CD4-positive, alpha-beta T cell treated with Interleukin-15 for 1 hour (primary cell): Measurements from ENCODE around the gene RNF6.
"Not testable (repeated sequence)": the region's sequence is repeated elsewhere in the genome, so short reads cannot be mapped to it uniquely, and the experiment has no call there.

Experiments
- DNase-seq: peaks from one replicate; pipeline ENCODE4 v3.0.0-alpha.2; 2020

The RNF6 gene

DNA sequence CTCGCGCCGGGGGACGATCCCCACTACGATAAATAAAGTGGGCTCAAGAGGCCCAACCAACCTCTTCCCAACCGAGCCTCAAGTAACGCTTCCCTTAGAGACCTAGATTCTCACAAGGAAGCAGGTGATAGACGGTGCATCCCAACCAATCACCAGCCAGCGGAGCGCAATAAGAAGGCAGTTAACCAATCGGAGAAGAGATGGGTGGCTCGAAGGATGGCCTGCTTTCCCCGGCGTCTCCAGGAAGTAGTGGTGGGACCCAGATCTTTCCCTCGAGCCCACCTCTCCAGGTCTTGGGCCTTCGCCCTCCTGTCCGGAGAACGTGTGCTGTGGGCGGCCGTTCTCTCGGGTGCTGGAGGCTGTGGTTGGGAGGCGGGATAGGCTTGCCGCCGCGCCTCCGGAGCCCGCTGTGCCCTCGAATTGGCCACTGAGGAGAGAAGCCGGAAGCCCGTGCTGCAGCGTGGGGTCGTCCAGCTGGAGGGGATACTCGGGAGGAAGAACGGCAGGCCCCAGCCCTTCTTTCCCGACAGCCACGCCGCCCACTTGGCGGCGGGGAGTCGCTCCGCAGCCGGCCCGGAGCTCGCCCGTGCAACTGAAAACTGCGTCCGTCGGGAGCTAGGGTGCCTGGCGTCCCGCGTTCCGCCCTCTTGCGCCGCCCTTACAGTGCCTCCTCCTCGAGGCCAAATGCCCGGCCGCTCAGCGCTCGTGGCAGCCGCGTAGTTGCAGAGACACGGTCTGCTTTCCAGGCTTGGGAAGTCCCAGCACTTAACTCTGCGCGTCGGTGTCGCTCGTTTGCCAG, at the start of gene RNF6:
RNF6 (minus strand) TSS at position 594 of the 799 bp plus-strand sequence. CDS start 2,665 bp downstream, outside the sequence.
- peak; percentile 93 for DNase-seq

DNA sequence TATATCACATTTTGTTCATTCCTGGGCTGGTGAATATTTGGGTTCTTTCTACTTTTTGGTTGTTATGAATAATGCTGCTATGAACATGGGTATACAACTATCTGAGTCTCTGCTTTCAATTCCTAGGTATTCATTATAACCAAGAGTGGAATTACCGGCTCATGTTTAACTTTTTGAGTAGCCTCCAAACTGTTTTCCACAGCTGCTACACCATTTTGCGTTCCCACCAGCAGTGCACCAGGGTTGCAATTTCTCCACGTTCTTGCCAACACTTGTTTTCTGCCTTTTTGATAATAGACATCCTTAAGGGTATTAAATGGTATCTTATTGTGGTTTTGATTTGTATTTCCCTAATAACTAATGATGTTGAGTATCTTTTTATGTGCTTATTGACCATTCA, 48.6 kb upstream of the RNF6 start:
- no peak for DNase-seq

- no peak for DNase-seq
These were observed 44.2 kb upstream of the RNF6 start for GRCh38 chr13:26266311-26266710.

GRCh38 chr13:26262156-26262555, 40.0 kb upstream of the RNF6 start:
- DNase-seq, result no peak

DNA sequence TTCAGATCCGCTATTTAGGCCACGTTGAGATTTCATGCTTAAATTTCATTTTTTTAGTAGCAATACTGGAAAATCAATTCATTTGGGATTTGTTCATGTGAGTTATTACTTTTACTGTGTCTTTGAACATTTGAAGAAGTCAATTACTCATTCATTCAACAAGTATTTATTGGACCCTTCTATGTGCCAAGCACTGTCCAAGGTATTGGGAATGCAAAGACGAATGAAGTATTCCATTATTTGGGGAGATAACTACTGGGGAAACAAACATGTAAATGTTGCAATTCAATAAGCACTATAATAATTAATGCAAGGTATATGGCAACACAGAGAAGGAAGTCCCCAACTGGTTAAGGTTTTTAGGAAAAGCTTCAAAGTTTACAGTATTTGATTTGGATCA, 37.5 kb upstream of the RNF6 start:
- no peak for DNase-seq

DNA sequence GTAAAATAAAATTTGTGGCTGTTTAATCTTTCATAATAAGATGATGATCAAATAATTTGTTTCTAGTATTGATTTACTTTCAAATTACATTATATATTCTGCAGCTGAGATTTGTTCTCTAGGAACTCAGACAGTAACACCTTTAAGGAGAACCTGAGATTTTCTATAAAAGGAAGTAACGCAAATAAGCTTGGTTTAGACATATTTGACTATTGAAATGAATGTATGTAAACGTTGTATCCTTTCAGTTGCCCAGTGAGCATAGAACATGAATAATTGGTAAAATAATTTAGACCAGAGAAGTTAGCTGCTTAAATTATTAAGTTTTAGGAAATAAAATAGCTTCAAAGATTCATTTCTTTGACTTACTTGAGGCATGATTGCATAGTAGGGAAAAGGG, 34.9 kb upstream of the RNF6 start:
- DNase-seq, result no peak

DNA sequence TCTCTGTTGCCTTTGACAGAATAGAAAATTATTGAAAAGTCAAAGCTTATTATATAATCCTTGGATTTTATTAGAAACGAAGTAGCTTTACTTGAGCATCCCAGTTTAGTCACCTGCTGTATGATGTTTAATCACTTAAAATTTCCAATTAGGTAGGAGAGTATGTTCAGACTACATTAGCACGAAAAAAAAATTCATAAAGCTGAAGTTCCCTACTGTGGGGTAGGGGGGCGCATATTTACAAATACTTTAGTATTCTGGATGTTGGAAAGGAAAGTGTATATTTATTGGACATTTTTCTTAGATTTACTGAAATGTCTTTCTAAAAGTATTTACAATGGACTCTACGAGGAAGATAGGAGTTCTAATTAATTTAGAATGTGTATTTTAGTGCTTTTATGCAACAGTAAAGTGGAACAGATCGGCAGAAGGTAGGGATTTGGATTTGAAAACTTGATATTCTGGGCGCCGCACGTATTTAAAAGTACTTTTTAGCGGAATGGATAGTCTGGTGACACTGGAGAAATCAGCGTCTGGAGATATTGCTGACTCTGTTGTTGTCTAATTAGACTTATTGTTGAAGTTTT, 33.7 kb upstream of the RNF6 start:
- DNase-seq, result no peak

DNA sequence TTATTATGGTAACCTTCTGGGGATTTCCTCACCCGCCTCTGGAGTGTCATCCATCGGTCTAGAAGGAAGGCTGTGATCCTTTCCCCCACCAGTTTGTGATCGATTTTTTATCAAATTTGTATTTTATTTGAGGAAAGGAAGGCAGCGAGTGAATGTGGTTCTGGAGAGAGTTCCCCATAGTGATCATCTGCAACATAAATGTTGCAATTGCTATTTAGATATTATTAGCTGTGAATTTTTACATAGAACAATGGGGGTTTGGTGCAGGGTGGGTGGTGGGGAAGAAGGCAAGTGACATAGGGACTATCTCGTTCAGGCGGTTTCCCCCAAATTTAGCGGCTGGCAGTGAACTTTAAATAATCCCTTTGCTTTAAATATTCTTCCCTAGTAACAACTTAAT, 33.0 kb upstream of the RNF6 start:
- DNase-seq, result no peak

GRCh38 chr13:26254583-26255111, 32.5 kb upstream of the RNF6 start:
- DNase-seq, result peak; percentile 51

DNA sequence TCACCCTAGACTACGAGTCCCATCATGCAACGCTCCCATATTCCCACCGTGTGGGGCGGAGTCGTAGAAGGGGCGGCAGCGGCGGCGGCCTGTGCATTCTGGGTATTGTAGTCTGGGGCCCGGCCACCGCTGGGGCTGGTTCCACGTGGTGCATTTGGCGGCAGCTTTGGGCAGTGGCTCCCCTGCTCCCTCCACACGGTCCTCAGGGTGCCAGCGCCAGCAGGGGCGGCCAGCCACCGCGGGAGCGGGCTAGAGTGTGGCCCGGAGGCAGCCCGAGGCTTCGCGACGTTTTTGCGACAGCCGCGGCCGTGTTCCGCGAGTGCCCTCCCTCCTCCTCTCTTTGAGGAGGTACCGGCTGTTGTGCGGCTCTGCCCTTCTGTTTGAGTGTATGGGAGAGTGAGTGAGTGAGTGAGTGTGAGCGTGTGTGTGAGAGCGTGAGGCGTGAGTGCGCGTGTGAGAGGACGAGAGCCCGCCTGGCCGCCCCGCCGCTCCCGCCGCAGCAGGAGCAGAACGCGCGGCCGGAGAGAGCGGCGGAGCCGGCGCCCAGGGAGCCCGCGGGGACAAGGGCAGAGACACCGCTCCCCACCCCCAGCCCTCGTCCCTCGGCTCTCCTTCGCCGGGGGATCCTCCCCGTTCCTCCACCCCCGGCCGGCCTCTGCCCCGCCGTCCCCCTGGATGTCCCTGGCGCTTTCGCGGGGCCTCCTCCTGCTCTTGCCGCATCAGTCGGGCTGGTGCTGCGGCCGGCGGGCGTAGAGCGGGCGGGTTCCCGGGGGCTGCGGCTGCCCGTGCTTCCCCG, 31.9 kb upstream of the RNF6 start, which contains the start of gene CDK8:
CDK8 (plus strand) TSS at position 343 of the 796 bp plus-strand sequence. CDS start 513 bp downstream, outside the sequence.
- peak; percentile 88 for DNase-seq

- DNase-seq, result no peak
These were observed 31.2 kb upstream of the RNF6 start for GRCh38 chr13:26253262-26253786.

- not testable (repeated sequence) for DNase-seq
These were observed 29.9 kb upstream of the RNF6 start for GRCh38 chr13:26252006-26252405.

- DNase-seq, result no peak
These were observed 27.4 kb upstream of the RNF6 start for GRCh38 chr13:26249551-26249950.

GRCh38 chr13:26247608-26248007, 25.5 kb upstream of the RNF6 start:
- no peak for DNase-seq

GRCh38 chr13:26247011-26247410, 24.9 kb upstream of the RNF6 start:
- DNase-seq, result no peak

- DNase-seq, result no peak
These were observed 24.0 kb upstream of the RNF6 start for GRCh38 chr13:26246154-26246553.

- DNase-seq, result no peak
These were observed 14.2 kb upstream of the RNF6 start for GRCh38 chr13:26236296-26236695.

- DNase-seq, result no peak
These were observed 8.6 kb upstream of the RNF6 start for GRCh38 chr13:26230703-26231102.

GRCh38 chr13:26229080-26229615, 7.0 kb upstream of the RNF6 start:
- DNase-seq, result no peak

DNA sequence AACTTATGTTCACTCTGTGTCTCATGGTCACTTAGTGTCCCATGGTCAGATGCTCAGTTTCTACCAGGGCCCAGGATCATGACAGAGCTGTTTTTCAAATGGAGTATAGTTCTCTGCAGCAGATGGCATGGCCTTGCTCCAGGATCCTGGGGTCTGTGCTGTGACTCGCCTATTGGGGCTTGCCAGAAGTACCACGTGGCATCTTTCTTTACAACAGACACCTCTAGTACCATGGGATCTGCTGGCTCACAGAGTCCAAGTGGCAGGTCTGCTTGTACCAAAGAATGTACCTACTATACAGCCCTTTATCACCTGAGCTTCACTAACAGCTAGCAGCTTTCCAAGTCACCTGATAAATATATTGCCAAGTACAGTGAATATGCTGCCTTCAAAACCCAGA, 6.0 kb upstream of the RNF6 start:
- no peak for DNase-seq

DNA sequence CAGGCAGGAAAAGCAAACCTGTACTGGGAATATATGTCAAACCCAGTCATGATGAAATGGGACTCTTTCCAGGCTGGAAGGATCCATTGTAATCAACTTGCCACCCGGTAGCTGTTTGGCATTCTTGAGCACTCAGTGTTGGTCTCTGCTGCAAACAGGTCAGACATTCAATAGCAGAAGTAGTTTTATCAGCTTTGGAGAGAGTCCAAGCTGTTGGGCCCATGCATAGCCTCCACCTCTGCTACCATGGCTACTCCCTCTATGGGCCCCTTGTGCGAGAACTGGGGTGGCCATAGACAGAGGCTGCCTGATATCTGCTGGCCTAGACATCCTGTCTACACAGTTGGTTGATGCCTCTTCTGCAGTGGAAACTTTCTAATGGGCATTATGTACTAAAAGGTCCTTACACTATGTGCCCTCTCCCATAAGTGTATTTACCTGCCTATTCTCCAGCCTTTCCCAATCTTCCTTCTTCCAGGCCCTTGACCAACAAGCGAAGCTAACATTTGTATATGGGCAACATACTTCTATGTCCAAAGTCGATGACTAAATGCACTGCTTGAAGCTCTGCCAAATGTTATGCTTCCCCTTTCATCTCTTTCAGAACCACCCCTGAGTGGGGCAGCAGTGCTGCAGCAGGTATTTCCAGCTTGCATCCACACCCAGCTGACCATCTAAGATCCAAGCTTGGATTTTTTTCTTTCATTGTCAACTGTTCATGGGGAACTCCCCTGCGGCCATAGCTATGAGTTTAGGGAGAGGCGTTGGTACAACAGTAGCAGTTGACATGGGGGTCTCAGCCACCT, 5.3 kb upstream of the RNF6 start:
- no peak for DNase-seq
